H54 (cell line): Measurements from ENCODE around the gene SYNDIG1.

Source experiments
- DNase-seq: peaks from one replicate; pipeline ENCODE4 v3.0.0; 2011; ENCODE audit warnings: low spot score, mixed read lengths; ENCODE audit not compliant: insufficient read length
- FAIRE-seq: peaks from 3 replicates; lab custom pipeline; 2011; peaks lifted over from hg19 to GRCh38; lab: Jason Lieb, UNC
- POLR2A ChIP-seq: IDR thresholded peaks from 2 replicates; pipeline ENCODE4 v1.6.1; 2011; ENCODE audit warnings: low read depth, mild to moderate bottlenecking, low read length

Gene SYNDIG1

DNA sequence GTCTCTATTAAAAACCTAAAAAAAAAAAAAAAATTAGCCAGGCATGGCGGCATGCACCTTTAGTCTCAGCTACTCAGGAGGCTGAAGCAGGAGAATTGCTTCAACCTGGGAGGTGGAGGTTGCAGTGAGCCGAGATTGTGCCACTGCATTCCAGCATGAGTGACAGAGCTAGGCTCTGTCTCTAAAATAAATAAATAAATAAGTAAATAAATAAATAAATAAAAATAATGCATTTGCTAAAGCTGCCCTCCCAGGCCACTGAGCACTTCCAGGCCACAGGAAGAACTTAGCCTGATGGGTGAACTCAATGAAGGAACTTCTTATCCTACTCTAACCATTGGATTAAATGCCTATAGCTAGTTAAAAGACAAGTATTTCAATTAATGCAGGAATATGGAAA is 104.9 kb downstream of the SYNDIG1 start:
- TF ChIP-seq POLR2A = no peak
- FAIRE-seq (no peak), DNase-seq (no peak)

DNA sequence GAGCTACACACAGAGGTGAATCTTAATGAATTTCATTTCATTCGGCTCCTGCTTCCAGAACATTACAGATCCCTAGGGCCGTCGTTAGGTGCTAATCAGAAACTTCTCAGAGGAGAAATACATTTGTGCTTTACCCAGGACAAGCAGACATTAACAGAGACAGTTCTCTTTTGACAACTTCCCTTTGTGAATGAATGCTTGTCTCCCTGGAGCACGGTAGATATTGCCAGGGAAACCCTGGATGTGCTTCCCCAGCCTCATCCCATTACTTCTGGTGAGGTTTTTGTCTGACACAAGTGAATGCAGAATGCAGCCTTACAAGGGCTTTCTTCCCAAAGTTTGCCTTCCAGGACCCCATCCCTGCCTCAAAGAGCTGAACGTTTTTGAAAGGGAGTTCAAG is 105.4 kb downstream of the SYNDIG1 start:
- FAIRE-seq = no peak
- no peak for DNase-seq
- no peak for TF ChIP-seq POLR2A

GRCh38 chr20:24575811-24576210 is 106.4 kb downstream of the SYNDIG1 start:
- no peak for FAIRE-seq
- no peak for TF ChIP-seq POLR2A
- DNase-seq = no peak

- FAIRE-seq = no peak
- no peak for DNase-seq
- TF ChIP-seq POLR2A = no peak
Measured at GRCh38 chr20:24576447-24576846, 107.0 kb downstream of the SYNDIG1 start.

DNA sequence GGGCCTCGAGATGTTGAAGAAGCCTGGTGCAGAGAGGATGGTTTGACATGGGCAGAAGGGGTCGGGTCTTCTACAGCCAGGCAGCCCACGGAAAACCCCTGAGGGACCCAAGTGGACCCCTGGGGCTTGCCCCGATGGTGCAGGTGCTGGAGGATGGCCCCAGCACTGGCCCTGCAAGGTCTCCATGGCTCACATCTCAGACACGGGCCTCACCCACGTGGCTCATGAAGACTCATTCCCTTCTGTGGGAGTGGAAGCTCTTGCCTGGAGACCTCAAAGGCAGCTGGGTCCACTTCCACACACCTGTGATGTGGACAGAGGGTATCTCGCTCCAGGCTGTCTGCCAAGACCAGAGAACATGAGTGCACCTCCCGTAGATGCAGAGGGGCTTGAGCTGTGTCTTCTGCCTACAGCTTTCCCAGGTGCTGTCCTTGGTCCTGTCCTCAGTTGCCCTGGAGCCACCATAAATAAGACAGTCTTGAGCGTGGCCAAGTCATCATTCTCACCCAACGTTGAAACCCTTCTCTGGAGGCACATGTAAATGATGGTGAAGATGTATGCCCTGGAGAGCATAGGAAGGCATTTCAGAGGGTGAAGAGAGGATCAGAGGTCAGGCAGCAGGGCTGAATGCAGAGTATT is 108.0 kb downstream of the SYNDIG1 start:
- no peak for TF ChIP-seq POLR2A
- FAIRE-seq (no peak), DNase-seq (no peak)

DNA sequence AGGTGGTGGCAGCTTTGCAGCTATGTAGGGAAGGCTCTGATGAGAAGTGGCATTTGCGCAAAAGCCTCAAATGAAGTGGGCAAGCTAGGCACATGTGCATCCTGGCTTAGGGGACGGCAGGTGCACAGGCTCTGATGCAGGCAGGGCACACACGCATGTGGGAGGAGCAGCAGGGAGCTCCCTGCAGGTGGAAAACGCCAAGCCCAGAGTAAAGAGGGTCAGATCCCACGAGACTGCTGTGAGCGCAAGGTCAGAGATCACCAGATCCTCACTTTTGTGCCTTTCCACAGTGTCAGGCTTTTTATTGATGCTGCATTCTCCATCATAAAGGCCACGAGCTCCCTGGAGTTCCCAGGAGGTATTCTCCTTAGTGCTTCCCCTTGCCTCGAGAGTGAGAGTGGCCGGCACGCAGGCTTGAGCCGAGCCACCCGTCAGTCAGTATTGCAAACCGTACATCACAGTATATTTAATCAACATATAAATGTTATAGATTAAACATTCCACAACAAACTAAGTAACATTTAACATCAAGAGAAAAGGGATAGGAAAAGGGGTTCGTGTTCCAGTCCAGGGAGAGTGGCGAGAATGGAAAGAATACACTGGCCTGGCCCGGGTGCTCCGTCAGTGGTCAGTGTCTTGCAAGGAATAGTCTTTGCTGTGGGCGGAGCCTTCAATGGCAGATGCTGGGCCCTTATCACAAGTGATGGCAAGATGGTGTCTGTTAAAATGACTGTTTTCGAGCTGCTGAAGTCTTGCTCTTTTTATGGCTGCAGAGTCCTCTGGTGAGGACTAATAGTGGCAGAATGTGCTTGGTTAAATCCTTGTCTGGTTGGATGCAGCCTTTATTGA is 109.4 kb downstream of the SYNDIG1 start:
- no peak for FAIRE-seq

GRCh38 chr20:24579475-24579874 is 110.0 kb downstream of the SYNDIG1 start:
- no peak for TF ChIP-seq POLR2A

More for the DNA sequence above, 109.4 kb downstream of the SYNDIG1 start:
- no peak for DNase-seq
- no peak for TF ChIP-seq POLR2A

DNA sequence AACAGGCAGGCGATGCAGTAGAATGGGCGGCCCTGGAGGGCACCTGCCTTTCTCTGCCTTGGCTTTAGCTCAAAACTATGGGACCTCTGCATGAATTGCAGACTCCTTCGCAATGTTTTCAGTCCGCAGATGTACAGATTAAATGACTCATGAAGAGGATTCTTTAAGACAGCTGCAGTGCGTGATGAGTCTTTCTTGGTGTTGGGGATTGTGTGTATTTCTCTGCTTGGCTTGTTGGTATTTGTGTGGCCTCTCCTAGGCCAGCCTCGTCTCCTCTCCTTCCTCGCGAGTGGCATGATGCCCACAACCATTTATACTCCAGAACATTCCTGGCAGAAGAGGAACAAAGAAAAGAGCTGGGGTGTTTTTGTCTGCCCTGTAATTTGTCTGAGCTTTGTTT is 110.6 kb downstream of the SYNDIG1 start:
- DNase-seq (no peak), FAIRE-seq (no peak)
- no peak for TF ChIP-seq POLR2A

More at GRCh38 chr20:24579475-24579874, 110.0 kb downstream of the SYNDIG1 start:
- no peak for FAIRE-seq
- DNase-seq = no peak

GRCh38 chr20:24580855-24581254 is 111.4 kb downstream of the SYNDIG1 start:
- no peak for TF ChIP-seq POLR2A
- DNase-seq (no peak), FAIRE-seq (no peak)

DNA sequence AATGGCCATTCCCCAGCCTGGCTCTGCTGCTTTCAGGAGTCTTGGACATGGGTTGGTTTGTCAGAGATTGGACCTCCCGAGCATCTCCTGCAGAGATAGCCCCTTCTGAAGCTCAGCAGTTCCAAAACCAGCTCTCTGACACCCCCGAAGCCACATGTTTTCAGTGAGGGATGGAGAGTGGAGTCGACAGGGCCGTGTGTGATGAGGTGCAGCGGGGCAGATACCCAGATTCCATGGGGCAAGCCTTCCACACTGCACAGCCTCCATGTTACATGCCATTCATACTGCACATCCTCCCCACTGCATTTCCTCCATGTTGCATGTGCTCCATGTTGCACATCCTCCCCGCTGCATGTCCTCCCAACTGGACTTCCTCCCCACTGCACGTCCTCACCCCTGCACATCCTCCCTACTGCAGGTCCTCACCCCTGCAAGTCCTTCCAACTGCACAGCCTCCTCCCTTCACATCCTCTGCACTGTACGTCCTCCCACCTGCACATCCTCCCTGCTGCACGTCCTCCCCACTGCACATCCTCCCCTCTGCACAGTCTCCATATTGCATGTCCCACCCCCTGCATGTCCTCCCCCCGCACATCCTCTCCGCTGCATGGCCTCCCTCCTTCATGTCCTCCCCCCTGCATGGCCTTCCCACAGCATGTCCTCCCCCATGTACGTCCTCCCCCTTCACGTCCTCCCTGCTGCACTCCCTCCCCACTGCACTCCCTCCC is 112.2 kb downstream of the SYNDIG1 start:
- FAIRE-seq (no peak), DNase-seq (no peak)
- no peak for TF ChIP-seq POLR2A

GRCh38 chr20:24582373-24583168 is 113.1 kb downstream of the SYNDIG1 start:
- TF ChIP-seq POLR2A = no peak
- DNase-seq = no peak
- FAIRE-seq = no peak

GRCh38 chr20:24583169-24583792 is 113.9 kb downstream of the SYNDIG1 start:
- FAIRE-seq = no peak
- TF ChIP-seq POLR2A = no peak
- DNase-seq = no peak

GRCh38 chr20:24584078-24584477 is 114.6 kb downstream of the SYNDIG1 start:
- TF ChIP-seq POLR2A = no peak
- no peak for DNase-seq
- no peak for FAIRE-seq
